Spinal cord (tissue), 10 donors: ENCODE measurements around the gene CIRBP. TPM values are rescaled to one million over a fixed set of nuclear protein-coding genes. Genes with fewer than 3 reads are reported as not detected.

Experiments
- DNase-seq, 6 donors: peaks; one replicate each; pipeline versions ENCODE4 v3.0.0 to v3.0.0-alpha.2; 2013 to 2015; ENCODE audit warnings: low spot score in 6 of 6, low read depth in 4 of 6
- H3K27ac ChIP-seq: one replicate; pipeline ENCODE4 v1.5.1; 2013; ENCODE audit warnings: low read depth, low read length, control low read depth
- H3K27me3 ChIP-seq: one replicate; pipeline ENCODE4 v1.6.1; 2013; ENCODE audit warnings: low read length; ENCODE audit not compliant: control insufficient read depth, insufficient read depth
- H3K36me3 ChIP-seq: one replicate; pipeline ENCODE4 v1.6.1; 2013; ENCODE audit warnings: low read length; ENCODE audit not compliant: control insufficient read depth, insufficient read depth
- H3K4me1 ChIP-seq: one replicate; pipeline ENCODE4 v1.6.1; 2013; ENCODE audit warnings: low read length; ENCODE audit not compliant: control insufficient read depth, insufficient read depth
- H3K4me3 ChIP-seq: one replicate; pipeline ENCODE4 v1.5.1; 2013; ENCODE audit warnings: low read depth, low read length, control low read depth
- H3K9me3 ChIP-seq: one replicate; pipeline ENCODE4 v1.6.1; 2013; ENCODE audit warnings: low read length; ENCODE audit not compliant: control insufficient read depth, insufficient read depth
- WGBS: methylation state at CpG from one replicate; pipeline ENCODE4 v1.1.5; 2013; ENCODE audit warnings: missing lambda C conversion rate; ENCODE audit not compliant: insufficient coverage; 5-methylcytosine and 5-hydroxymethylcytosine counted together
- polyA plus RNA-seq, 2 donors: library from polyadenylated mRNA; unstranded; fragments of 120-200 nt; gene quantifications; one replicate each; pipeline ENCODE4 v1.2.1, GENCODE V29; 2013; ENCODE audit not compliant: insufficient read length in 2 of 2
- total RNA-seq, 2 donors: library from RNA; depleted of rRNA in 1 of 2; stranded (reverse); fragments of 120-200 nt in 1 of 2; fragments of >200 nt in 1 of 2; gene quantifications; one replicate each; pipeline versions ENCODE4 v1.2.3 to v1.2.4, GENCODE V29; 2013 to 2014
- donor health status: healthy.

CIRBP gene
- total and polyA plus RNA-seq, 4 donors: 323 to 821 (median 625) TPM

- peaks cover 93% of the 10 kb centered on the region for H3K4me1 ChIP-seq
- DNase-seq: no peak
Observed at GRCh38 chr19:1261538-1261797, 7.7 kb upstream of the CIRBP start.

GRCh38 chr19:1261798-1262622 lies 7.1 kb upstream of the CIRBP start:
- H3K4me3 ChIP-seq: peak overlapping the region; percentile 61
- H3K9me3 ChIP-seq: no peaks in the 10 kb centered on the region
- 48% methylated on average over 23 of the region's 28 CpGs for WGBS
- peaks cover 47% of the 10 kb centered on the region for H3K36me3 ChIP-seq
- peaks cover 91% of the 10 kb centered on the region for H3K4me1 ChIP-seq
- DNase-seq: peak in 1 of 6 donors; percentile 12
- H3K27me3 ChIP-seq: no peaks in the 10 kb centered on the region
- H3K27ac ChIP-seq: peak overlapping the region; percentile 91

More at GRCh38 chr19:1261538-1261797, 7.7 kb upstream of the CIRBP start:
- Histone ChIP-seq H3K9me3 (no peaks in the 10 kb centered on the region), H3K27ac (peak overlapping the region; percentile 91), H3K27me3 (no peaks in the 10 kb centered on the region), H3K36me3 (peaks cover 52% of the 10 kb centered on the region), H3K4me3 (peak overlapping the region; percentile 61)
- WGBS: 11% methylated on average over 14 of the region's 14 CpGs

GRCh38 chr19:1262623-1263123 lies 6.5 kb upstream of the CIRBP start:
- no peaks in the 10 kb centered on the region for H3K9me3 ChIP-seq
- H3K4me1 ChIP-seq: peaks cover 91% of the 10 kb centered on the region
- peak overlapping the region; percentile 91 for H3K27ac ChIP-seq
- 47% methylated on average over 17 of the region's 21 CpGs for WGBS
- H3K27me3 ChIP-seq: no peaks in the 10 kb centered on the region
- no peak for DNase-seq
- H3K36me3 ChIP-seq: peaks cover 40% of the 10 kb centered on the region
- H3K4me3 ChIP-seq: peak overlapping the region; percentile 5

- no peak for DNase-seq
- peaks cover 91% of the 10 kb centered on the region for H3K4me1 ChIP-seq
- H3K4me3 ChIP-seq: no peak overlapping the region
- WGBS: 78% methylated on average over 1 of the region's 5 CpGs
- no peaks in the 10 kb centered on the region for H3K27me3 ChIP-seq
- H3K9me3 ChIP-seq: no peaks in the 10 kb centered on the region
- H3K36me3 ChIP-seq: peaks cover 35% of the 10 kb centered on the region
- H3K27ac ChIP-seq: peak overlapping the region; percentile 91
Observed at GRCh38 chr19:1263188-1263587, 5.9 kb upstream of the CIRBP start.

- Histone ChIP-seq H3K27ac (peak overlapping the region; percentile 71), H3K9me3 (no peaks in the 10 kb centered on the region), H3K36me3 (peaks cover 25% of the 10 kb centered on the region), H3K27me3 (no peaks in the 10 kb centered on the region), H3K4me3 (no peak overlapping the region), H3K4me1 (peaks cover 87% of the 10 kb centered on the region)
- DNase-seq: peak in 1 of 6 donors; percentile 44
- 67% methylated on average over 20 of the region's 26 CpGs for WGBS
Observed at GRCh38 chr19:1264801-1265614, 4.1 kb upstream of the CIRBP start.

- WGBS: 28% methylated on average over 18 of the region's 28 CpGs
- DNase-seq: no peak
- peak overlapping the region; percentile 12 for H3K4me3 ChIP-seq
Observed at GRCh38 chr19:1265615-1266128, 3.5 kb upstream of the CIRBP start.

GRCh38 chr19:1266129-1266915 lies 2.8 kb upstream of the CIRBP start:
- H3K27me3 ChIP-seq: no peaks in the 10 kb centered on the region
- peaks cover 90% of the 10 kb centered on the region for H3K4me1 ChIP-seq
- peak in 2 of 6 donors; percentile 88 to 90 for DNase-seq
- H3K9me3 ChIP-seq: no peaks in the 10 kb centered on the region
- peaks cover 36% of the 10 kb centered on the region for H3K36me3 ChIP-seq
- peak overlapping the region; percentile 24 for H3K4me3 ChIP-seq
- WGBS: 4% methylated on average over 84 of the region's 84 CpGs
- peak overlapping the region; percentile 52 for H3K27ac ChIP-seq

More at GRCh38 chr19:1265615-1266128, 3.5 kb upstream of the CIRBP start:
- H3K36me3 ChIP-seq: peaks cover 29% of the 10 kb centered on the region
- H3K4me1 ChIP-seq: peaks cover 87% of the 10 kb centered on the region
- peak overlapping the region; percentile 71 for H3K27ac ChIP-seq
- H3K27me3 ChIP-seq: no peaks in the 10 kb centered on the region
- no peaks in the 10 kb centered on the region for H3K9me3 ChIP-seq

GRCh38 chr19:1266916-1267476 lies 2.1 kb upstream of the CIRBP start:
- Histone ChIP-seq H3K4me3 (peak overlapping the region; percentile 24), H3K27me3 (no peaks in the 10 kb centered on the region), H3K9me3 (no peaks in the 10 kb centered on the region), H3K4me1 (peaks cover 90% of the 10 kb centered on the region), H3K27ac (peak overlapping the region; percentile 15), H3K36me3 (peaks cover 42% of the 10 kb centered on the region)
- DNase-seq: peak in 2 of 6 donors; percentile 86 to 88
- WGBS: 1% methylated on average over 59 of the region's 59 CpGs
